ENCODE measurements around the gene ARG2.

DNA sequence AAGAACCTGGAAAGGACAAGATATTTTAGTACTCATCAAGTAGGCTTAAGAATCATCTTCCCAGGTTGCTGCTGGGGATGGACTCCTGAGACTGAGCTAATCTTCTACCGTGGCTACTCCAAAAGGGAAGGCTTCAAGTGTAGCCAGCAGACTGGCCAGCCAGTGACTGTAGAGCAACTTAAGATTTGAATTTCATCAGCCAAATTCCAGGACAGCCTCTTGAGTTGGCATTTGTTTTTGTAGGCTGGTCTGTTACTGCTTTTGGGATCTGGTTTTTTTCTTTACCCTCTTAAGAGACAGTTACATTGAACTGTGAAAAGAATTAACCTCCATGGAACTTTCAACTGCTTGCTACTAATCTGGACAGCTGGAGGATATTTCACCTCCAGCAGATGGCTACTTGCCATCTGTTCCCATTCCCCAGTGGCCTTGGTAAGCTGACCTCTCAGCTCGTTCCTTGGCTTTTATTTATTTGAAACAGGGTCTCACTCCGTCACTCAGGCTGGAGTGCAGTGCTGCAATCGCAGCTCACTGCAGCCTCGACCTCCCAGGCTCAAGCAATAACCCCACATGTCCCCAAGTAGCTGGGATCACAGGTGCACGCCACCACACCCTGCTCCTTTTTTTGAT, 34.0 kb downstream of the ARG2 start:
- TF ChIP-seq, protein P1, sequence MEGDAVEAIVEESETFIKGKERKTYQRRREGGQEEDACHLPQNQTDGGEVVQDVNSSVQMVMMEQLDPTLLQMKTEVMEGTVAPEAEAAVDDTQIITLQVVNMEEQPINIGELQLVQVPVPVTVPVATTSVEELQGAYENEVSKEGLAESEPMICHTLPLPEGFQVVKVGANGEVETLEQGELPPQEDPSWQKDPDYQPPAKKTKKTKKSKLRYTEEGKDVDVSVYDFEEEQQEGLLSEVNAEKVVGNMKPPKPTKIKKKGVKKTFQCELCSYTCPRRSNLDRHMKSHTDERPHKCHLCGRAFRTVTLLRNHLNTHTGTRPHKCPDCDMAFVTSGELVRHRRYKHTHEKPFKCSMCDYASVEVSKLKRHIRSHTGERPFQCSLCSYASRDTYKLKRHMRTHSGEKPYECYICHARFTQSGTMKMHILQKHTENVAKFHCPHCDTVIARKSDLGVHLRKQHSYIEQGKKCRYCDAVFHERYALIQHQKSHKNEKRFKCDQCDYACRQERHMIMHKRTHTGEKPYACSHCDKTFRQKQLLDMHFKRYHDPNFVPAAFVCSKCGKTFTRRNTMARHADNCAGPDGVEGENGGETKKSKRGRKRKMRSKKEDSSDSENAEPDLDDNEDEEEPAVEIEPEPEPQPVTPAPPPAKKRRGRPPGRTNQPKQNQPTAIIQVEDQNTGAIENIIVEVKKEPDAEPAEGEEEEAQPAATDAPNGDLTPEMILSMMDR (conservative IDR thresholded peaks at IDR 0.05; ENCODE audit: low read depth, low read length), result no peak
- TF ChIP-seq EZH2phosphoT487 (IDR thresholded peaks at IDR 0.05; ENCODE audit: borderline replicate concordance, low read length), result no peak
